Endodermal cell (in vitro differentiated cells): Measurements from ENCODE around the gene TBCA. TPM values are rescaled to one million over a fixed set of nuclear protein-coding genes. Genes with fewer than 3 reads are reported as not detected.

Source experiments
- DNase-seq: peaks from one replicate; pipeline ENCODE4 v3.0.0-alpha.2; 2017
- H3K27ac ChIP-seq: 2 replicates; pipeline ENCODE4 v1.5.1; 2013; ENCODE audit warnings: mild to moderate bottlenecking, low read depth, low read length, moderate library complexity
- H3K27me3 ChIP-seq: 2 replicates; pipeline ENCODE4 v1.6.1; 2013; ENCODE audit warnings: mild to moderate bottlenecking, low read length, moderate library complexity; ENCODE audit not compliant: insufficient read depth, control insufficient read depth, poor library complexity, severe bottlenecking
- H3K36me3 ChIP-seq: 2 replicates; pipeline ENCODE4 v1.7.0; 2013; ENCODE audit warnings: mild to moderate bottlenecking, low read length, moderate library complexity; ENCODE audit not compliant: control insufficient read depth, insufficient read depth
- H3K4me1 ChIP-seq: one replicate; pipeline ENCODE4 v1.7.0; 2013; ENCODE audit warnings: low read length; ENCODE audit not compliant: control insufficient read depth, insufficient read depth
- H3K4me3 ChIP-seq: 2 replicates; pipeline ENCODE4 v1.5.1; 2013; ENCODE audit warnings: mild to moderate bottlenecking, low read length, moderate library complexity
- H3K9ac ChIP-seq: 2 replicates; pipeline ENCODE4 v1.6.1; 2013; ENCODE audit warnings: mild to moderate bottlenecking, low read length, moderate library complexity; ENCODE audit not compliant: poor library complexity, severe bottlenecking; ENCODE audit errors: extremely low read depth
- H3K9me3 ChIP-seq: 2 replicates; pipeline ENCODE4 v1.6.1; 2013; ENCODE audit warnings: mild to moderate bottlenecking, low read length, moderate library complexity; ENCODE audit not compliant: control insufficient read depth
- H3K27ac Mint-ChIP-seq: 2 replicates; pipeline ENCODE4 v1.8.0; 2020; ENCODE audit warnings: mixed read lengths
- H3K27me3 Mint-ChIP-seq: 2 replicates; pipeline ENCODE4 v1.8.0; 2021; ENCODE audit warnings: mild to moderate bottlenecking, mixed read lengths; ENCODE audit not compliant: insufficient read depth
- H3K36me3 Mint-ChIP-seq: 2 replicates; pipeline ENCODE4 v1.8.0; 2020; ENCODE audit warnings: low read depth, mixed read lengths
- H3K4me1 Mint-ChIP-seq: 2 replicates; pipeline ENCODE4 v1.8.0; 2020; ENCODE audit warnings: mixed read lengths
- H3K4me3 Mint-ChIP-seq: 2 replicates; pipeline ENCODE4 v1.8.0; 2020; ENCODE audit warnings: mild to moderate bottlenecking, moderate library complexity, mixed read lengths
- H3K9me3 Mint-ChIP-seq: 2 replicates; pipeline ENCODE4 v1.8.0; 2020; ENCODE audit warnings: mild to moderate bottlenecking, mixed read lengths
- CTCF ChIP-seq: fragments of 200-600 bp; sonication (generic); conservative IDR thresholded peaks from 2 replicates; pipeline ENCODE4 v1.5.0; 2021; ENCODE audit warnings: antibody characterized with exemption, mild to moderate bottlenecking
- WGBS, 2 experiments: methylation state at CpG; one replicate each; pipeline versions ENCODE4 v1.1.5 to v1.1.7; 2013; ENCODE audit warnings: missing lambda C conversion rate in 2 of 2, mixed read lengths in 1 of 2; ENCODE audit not compliant: insufficient coverage in 1 of 2, insufficient read length in 1 of 2; 5-methylcytosine and 5-hydroxymethylcytosine counted together
- total RNA-seq, 2 donors: library from RNA; stranded (reverse); fragmentation: NEBNext Ultra II Directional in 1 of 2; extraction: Animal tissue kit (Norgen Biotek cat#: 25700) in 1 of 2; gene quantifications; 2 replicates in 1 of 2; 3 replicates in 1 of 2; pipeline ENCODE4 v1.2.1, GENCODE V29; 2021

Gene TBCA
- total RNA-seq, 2 donors from 2014 or later = 415 to 454 TPM

GRCh38 chr5:77727190-77727589 is 48.9 kb downstream of the TBCA start:
- H3K36me3 Mint-ChIP-seq = peaks cover 2% of the 10 kb centered on the region
- Histone ChIP-seq H3K27ac (no peak overlapping the region), H3K4me1 (no peaks in the 10 kb centered on the region), H3K4me3 (no peak overlapping the region), H3K27me3 (no peaks in the 10 kb centered on the region), H3K36me3 (peaks cover 48% of the 10 kb centered on the region), H3K9me3 (no peaks in the 10 kb centered on the region), H3K9ac (no peak overlapping the region)
- no peak for TF ChIP-seq CTCF
- H3K27me3 Mint-ChIP-seq = no peaks in the 10 kb centered on the region
- H3K9me3 Mint-ChIP-seq = no peaks in the 10 kb centered on the region
- no peak overlapping the region for H3K4me3 Mint-ChIP-seq
- DNase-seq = no peak
- WGBS, 2 experiments = 98% methylated on average over 2 of the region's 3 CpGs; no CpG with 5 or more reads in 1 of the 2 experiments
- H3K4me1 Mint-ChIP-seq = no peaks in the 10 kb centered on the region
- peak overlapping the region; percentile 39 for H3K27ac Mint-ChIP-seq

- DNase-seq = no peak
- H3K9ac ChIP-seq = no peak overlapping the region
- no peak for TF ChIP-seq CTCF
- no peaks in the 10 kb centered on the region for H3K9me3 Mint-ChIP-seq
- WGBS, 2 experiments = 91 to 93% methylated on average over 7 of the region's 7 CpGs
- H3K9me3 ChIP-seq = no peaks in the 10 kb centered on the region
- peaks cover 46% of the 10 kb centered on the region for H3K36me3 ChIP-seq
- no peaks in the 10 kb centered on the region for H3K27me3 Mint-ChIP-seq
- H3K4me3 Mint-ChIP-seq = no peak overlapping the region
- H3K4me1 ChIP-seq = no peaks in the 10 kb centered on the region
- H3K27me3 ChIP-seq = no peaks in the 10 kb centered on the region
- H3K36me3 Mint-ChIP-seq = peaks cover 2% of the 10 kb centered on the region
- H3K4me1 Mint-ChIP-seq = no peaks in the 10 kb centered on the region
- no peak overlapping the region for H3K27ac Mint-ChIP-seq
- no peak overlapping the region for H3K4me3 ChIP-seq
- no peak overlapping the region for H3K27ac ChIP-seq
These were observed 50.5 kb downstream of the TBCA start for GRCh38 chr5:77725616-77726015.

GRCh38 chr5:77724934-77725333 is 51.2 kb downstream of the TBCA start:
- no peak overlapping the region for H3K4me3 Mint-ChIP-seq
- Histone ChIP-seq H3K9ac (no peak overlapping the region), H3K4me1 (no peaks in the 10 kb centered on the region), H3K9me3 (no peaks in the 10 kb centered on the region), H3K36me3 (peaks cover 42% of the 10 kb centered on the region), H3K27me3 (no peaks in the 10 kb centered on the region), H3K4me3 (no peak overlapping the region), H3K27ac (no peak overlapping the region)
- H3K4me1 Mint-ChIP-seq = peaks cover 3% of the 10 kb centered on the region
- no peak overlapping the region for H3K27ac Mint-ChIP-seq
- no peak for TF ChIP-seq CTCF
- no peaks in the 10 kb centered on the region for H3K36me3 Mint-ChIP-seq
- H3K27me3 Mint-ChIP-seq = no peaks in the 10 kb centered on the region
- 85 to 95% methylated on average over 5 of the region's 5 CpGs for WGBS, 2 experiments
- no peak for DNase-seq
- H3K9me3 Mint-ChIP-seq = no peaks in the 10 kb centered on the region
